ENCODE measurements around the gene NEDD1.

The NEDD1 gene, protein sequence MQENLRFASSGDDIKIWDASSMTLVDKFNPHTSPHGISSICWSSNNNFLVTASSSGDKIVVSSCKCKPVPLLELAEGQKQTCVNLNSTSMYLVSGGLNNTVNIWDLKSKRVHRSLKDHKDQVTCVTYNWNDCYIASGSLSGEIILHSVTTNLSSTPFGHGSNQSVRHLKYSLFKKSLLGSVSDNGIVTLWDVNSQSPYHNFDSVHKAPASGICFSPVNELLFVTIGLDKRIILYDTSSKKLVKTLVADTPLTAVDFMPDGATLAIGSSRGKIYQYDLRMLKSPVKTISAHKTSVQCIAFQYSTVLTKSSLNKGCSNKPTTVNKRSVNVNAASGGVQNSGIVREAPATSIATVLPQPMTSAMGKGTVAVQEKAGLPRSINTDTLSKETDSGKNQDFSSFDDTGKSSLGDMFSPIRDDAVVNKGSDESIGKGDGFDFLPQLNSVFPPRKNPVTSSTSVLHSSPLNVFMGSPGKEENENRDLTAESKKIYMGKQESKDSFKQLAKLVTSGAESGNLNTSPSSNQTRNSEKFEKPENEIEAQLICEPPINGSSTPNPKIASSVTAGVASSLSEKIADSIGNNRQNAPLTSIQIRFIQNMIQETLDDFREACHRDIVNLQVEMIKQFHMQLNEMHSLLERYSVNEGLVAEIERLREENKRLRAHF

GRCh38 chr12:96906849-96907670, at the start of gene NEDD1:
Gene NEDD1 (plus strand): TSS chr12:96907257. CDS start chr12:96909760, 2,503 bp downstream.
- DNase-seq, result peak; percentile 78

GRCh38 chr12:96858162-96858561, 48.9 kb upstream of the NEDD1 start:
- DNase-seq, result no peak

DNA sequence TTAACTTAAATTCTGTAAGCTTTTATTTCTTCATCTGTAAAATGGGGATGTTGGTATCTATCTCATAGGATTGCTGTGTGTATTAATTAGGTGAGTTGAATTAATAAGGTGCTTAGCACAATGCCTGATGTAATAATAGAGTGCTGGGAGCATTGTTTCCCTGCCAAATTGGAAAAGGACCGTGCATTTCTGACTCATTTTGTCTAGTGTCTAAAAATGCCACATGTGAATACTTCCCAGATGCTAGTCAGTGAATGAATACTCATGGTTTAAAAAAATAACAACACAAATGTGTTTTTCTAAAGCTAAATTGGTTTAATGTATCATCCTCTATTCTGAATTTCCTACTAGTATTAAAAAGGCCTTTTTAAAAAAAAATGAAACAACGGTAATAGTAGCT, 45.4 kb upstream of the NEDD1 start:
- DNase-seq, result no peak

DNA sequence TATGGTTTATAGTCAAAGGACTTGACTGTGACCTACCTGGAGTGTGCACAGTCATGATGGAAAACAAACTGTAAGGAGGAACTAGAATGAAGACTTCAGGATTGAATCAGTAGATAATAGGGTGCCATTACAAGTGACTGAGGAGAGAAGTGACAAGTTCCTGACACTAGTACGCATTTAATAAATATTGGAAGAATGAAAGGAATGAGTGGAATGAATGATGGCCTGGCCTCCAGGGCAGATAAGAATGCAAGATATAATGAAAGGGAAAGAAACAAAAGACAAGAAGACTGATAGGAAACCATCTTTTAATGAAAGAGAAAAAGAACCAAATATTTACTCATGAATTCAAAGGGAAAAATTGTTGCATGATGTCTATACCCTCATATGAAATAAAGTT, 44.7 kb upstream of the NEDD1 start:
- DNase-seq, result no peak

DNA sequence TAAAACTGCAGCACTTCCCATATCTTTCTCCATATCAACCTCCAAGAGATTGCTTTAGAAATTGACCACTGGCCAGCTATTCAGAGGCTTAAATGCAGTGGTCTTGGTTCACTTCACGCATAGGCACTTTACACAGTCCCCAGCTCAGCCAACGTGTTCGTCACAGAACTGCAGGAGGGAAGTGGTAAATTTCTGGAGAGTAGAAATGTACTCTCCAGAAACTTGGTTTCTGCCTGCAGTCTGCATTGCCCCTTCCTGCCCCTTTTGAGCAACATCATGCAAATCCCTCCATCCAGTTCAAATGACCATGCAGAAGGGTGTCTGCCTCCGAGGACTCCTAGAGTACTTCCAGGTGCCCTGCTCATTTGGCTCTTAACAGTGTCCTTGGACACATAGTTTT, 42.7 kb upstream of the NEDD1 start:
- no peak for DNase-seq

DNA sequence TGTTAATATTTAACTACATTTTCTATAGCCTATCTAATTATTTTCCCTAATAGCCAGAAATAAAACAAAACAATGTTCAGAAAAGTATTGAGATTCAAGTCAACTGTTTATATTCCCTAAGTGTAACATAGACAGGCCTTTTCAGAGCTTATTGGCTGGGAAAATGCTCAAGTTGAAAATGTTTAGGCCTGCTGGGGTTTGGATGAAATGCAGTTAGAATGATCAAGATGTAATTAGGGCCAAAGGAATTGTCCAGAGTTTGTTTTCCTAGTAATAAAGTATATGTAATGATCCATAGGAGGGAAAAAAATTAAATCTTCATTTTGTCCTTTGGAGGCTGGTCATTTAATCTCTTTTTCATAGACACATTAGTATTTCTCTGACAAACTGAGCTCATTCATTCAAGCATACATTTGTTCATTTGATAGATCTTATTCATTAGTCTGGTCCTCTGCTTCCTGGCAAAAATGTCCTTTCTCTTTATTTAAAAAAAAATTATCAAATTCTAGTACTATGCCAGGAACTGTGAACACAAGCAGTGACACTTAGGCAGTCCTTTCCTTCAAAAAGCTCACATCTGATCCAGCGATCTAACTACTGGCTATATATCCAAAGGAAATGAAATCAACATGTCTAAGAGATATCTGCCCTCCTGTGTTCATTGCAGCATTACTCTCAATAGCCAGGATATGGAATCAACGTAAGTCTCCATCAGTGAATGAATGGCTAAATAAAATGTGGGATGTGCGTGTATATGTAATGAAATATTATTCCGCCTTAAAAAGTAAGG, 40.1 kb upstream of the NEDD1 start:
- DNase-seq, result no peak

DNA sequence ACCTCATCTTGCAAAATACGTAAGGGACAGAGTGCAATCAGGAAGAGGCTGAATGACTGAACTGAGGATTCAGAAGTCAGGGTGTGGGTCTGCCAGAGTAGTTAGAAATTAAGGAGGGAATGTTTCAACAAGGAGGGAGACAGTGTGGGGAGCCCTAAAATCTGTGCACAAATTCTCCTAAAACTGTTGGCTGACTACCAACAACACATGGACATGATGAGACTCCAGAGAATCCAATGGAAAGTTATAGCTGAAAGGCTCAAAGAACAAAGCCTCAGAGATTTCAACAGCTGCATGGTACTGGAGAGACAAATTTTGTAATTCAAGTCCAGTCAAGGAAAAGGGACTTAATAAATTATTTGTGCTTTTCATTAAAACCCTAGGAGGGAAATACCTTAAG, 36.1 kb upstream of the NEDD1 start:
- DNase-seq, result no peak

DNA sequence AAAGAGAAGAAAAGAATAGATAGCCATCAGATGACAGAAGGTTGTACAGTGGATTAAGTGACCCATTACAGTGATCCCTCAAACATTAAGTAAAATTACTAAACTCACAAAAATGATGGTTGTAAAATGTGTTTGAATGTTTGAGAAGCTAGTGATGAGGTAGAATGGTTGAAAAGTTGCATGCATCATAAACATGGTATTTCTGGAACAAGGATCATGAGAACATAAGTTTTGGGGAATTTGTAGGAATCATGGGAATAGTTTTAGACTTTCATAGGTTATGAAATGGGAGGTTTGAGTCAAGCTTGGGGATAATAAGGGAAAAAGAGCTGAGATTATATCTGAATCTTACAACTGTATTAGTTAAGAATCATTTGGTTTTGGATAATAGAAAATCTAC, 34.1 kb upstream of the NEDD1 start:
- no peak for DNase-seq

DNA sequence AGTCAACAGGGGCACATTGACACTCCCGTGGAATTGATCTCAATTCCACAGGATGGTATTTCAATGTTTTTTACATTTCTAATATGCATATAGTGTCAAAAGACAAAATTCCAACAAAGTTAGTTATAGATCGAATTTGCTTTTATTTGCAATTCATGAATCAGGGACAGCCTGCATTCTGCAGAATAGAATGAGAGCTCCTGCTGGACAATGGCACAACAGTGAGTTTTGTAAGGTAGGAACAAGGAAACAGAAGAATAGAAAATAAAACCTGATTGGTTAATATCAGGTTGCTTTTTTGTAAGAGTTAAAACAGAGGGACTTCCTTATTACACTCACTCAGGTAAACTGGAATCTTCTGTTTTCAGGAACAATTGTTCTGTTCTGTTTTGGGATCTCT, 32.8 kb upstream of the NEDD1 start:
- no peak for DNase-seq

- no peak for DNase-seq
These were observed 30.1 kb upstream of the NEDD1 start for GRCh38 chr12:96876966-96877365.

DNA sequence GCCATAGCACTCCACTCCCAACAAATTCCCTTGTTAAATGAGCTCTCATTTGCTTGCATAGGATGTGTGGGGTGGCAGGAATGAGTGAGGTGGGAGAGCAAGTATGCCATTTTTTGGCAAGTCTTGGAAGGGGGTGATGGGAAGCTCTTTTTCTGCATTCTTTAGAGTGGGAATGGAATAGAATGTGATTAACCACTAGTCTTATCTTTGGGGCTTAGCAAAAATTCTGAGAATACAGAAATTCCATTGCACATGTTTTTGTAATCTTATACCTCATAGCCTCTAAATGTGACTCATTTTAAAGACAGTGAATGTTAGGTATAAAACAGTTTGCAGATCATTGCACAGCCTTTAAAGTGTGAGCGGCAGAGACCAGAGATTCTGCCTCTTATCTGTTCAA, 28.4 kb upstream of the NEDD1 start:
- DNase-seq, result no peak

GRCh38 chr12:96879301-96879700, 27.8 kb upstream of the NEDD1 start:
- DNase-seq, result no peak

- no peak for DNase-seq
These were observed 26.8 kb upstream of the NEDD1 start for GRCh38 chr12:96880220-96880619.

DNA sequence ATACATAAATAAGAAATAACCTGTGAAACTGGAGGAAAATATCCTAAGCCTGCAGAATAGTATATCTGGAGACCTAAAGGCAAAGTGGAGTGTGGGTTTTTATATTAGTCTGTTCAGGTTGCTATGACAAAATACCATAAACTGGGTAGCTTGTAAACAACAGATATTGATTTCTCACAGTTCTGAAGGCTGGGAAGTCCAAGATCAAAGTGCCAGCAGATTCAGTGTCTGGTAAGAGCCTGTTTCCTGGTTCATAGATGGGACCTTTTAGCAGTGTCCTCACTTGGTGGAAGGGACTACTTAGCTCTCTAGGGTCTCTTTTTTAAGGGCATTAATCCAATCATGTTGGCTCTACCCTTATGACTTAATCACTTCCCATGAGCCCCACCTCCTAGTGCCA, 25.4 kb upstream of the NEDD1 start:
- DNase-seq, result no peak

- DNase-seq, result no peak
These were observed 24.2 kb upstream of the NEDD1 start for GRCh38 chr12:96882862-96883261.

DNA sequence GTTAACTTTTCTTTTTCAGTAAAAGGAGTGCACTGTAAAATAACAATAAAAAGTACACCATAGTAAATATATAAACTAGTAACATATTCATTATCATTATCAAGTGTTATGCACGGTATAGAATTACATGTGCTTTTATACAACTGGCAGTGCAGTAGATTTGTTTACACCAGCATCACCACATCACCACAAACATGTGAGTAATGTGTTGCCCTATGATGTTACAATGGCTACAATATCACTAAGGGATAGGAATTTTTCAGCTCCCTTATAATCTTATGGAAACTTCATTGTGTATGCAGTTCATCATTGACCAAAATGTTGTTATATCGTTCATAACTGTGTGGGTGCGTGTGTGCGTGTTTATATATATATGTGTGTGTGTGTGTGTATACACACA, 23.5 kb upstream of the NEDD1 start:
- DNase-seq, result no peak

- DNase-seq, result no peak
These were observed 19.9 kb upstream of the NEDD1 start for GRCh38 chr12:96886998-96887677.

GRCh38 chr12:96889273-96889933, 17.7 kb upstream of the NEDD1 start:
- no peak for DNase-seq

- no peak for DNase-seq
These were observed 16.7 kb upstream of the NEDD1 start for GRCh38 chr12:96890331-96890730.

DNA sequence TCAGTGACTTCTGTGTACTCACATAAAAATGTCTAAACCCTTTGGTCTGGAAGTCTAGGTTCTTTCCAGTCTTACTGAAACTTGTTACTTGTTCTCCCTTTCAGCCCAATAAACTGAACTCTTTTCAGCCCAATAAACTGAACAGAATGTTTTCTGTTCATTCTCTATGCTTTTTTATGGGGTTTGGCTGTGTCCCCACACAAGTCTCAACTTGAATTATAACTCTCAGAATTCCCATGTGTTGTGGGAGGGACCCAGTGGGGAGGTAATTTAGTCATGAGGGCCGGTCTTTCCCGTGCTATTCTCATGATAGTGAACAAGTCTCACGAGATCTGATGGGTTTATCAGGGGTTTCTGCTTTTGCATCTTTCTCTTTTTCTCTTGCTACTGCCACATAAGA, 15.0 kb upstream of the NEDD1 start:
- DNase-seq, result no peak

DNA sequence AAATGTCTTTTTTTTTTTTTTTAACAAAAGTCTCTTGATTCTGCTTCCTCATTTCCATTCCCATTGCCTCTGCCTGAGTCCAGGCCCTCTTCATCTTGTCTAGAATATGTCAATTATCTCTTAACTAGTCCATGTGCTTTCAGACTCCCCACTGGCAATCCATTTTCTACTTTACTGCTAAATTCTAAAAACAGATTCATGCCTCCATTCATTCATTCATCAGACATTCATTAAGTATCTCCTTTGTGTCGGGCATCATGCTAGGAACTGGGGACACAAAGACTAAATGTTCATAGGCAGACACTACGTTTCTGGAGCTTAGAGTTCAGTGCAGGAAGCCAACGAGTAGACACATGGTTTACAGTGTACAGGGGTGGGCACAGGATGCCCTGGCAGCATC, 9.6 kb upstream of the NEDD1 start:
- DNase-seq, result no peak

- no peak for DNase-seq
These were observed 5.9 kb upstream of the NEDD1 start for GRCh38 chr12:96901175-96901574.
